HG03045 (cell line): Measurements from ENCODE around the gene UGT3A2.

Experiments used
- ATAC-seq: cut with Tn5 transposase; IDR thresholded peaks from one replicate; pipeline ENCODE4 v1.9.1; 2021; ENCODE audit warnings: mild to moderate bottlenecking, moderate library complexity; ENCODE audit not compliant: unreplicated experiment

Gene UGT3A2, protein sequence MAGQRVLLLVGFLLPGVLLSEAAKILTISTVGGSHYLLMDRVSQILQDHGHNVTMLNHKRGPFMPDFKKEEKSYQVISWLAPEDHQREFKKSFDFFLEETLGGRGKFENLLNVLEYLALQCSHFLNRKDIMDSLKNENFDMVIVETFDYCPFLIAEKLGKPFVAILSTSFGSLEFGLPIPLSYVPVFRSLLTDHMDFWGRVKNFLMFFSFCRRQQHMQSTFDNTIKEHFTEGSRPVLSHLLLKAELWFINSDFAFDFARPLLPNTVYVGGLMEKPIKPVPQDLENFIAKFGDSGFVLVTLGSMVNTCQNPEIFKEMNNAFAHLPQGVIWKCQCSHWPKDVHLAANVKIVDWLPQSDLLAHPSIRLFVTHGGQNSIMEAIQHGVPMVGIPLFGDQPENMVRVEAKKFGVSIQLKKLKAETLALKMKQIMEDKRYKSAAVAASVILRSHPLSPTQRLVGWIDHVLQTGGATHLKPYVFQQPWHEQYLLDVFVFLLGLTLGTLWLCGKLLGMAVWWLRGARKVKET

DNA sequence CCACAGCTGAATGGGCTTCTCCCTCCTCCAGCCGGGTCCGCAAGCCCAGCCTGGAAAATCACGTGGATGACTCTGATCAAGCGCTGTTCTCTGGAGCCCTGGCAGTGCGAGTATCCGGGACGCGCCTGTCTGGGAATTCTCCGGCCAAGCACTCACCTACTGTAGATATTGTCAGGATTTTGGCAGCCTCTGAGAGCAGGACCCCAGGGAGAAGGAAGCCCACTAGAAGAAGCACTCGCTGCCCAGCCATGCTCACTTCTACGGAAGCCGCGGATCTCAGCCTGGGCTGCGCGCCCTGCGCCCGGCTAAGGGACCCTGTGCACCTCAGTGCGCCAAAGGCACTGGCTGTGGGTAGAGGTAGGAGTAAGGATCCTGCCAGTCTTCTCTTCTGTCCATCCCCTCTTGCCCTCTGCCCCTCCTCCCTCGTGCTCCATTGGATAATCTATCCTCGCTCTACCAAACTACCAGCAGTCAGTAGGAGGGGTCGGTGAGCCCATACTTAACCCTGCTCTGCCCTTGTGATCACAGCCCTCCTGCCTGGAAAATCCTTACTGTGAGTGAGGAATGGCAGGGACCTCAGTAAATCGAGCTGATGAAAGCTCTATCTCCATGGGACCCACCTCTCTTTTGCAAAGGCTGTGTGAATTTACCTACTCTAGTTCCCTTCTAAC, at the start of gene UGT3A2:
Gene UGT3A2 (minus strand): TSS at position 343 of the 671 bp plus-strand sequence. CDS start 93 bp downstream, at position 250.
- ATAC-seq = no peak

DNA sequence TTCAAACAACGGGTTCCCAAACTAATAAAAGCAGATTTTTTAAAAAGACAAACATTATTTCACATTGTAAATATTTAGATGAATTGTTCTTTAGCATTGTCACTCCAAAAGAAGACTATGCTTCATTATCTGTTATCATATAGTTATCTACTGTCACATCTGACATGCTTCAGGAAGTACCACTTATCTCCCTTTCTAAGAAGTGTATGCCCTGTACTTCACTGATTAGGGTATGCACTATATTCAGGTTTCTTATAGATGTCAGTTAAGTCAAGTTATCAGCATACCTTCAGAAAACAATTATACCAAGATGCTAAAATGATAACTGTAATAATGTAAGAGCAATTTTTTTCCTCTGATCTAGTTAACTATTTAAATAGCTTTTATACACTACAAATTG, 44.6 kb upstream of the UGT3A2 start:
- no peak for ATAC-seq

DNA sequence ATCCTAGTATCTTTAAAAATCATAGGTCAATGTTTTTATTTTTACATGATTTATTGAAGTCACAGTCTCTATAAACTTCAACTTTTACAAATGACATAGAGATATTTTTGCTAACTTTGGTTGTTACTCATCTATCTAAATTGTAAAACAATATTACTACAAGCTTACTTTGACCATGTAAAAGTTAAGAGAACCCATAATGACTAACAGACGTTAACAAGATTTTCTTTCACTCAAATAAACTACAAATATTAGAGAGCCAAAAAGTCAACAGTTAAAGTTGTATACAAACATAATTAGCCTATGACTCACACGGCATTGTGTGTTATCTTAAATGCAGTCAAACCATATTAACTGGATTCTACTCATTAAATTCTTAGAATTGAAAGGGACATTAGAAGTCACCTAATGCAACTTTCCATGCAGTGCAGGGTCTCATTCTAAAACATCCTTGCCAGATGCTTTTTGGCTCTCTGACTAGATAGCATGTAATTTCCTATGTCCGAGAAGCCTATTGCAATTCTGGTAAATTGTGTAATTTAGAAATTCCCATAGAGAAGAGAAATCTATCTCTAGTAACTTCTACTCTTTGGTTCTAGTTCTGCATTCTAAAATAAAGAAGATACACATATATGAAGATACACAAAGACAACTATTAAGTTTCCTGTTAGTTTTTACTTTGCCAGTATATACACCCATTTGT, 42.2 kb upstream of the UGT3A2 start:
- no peak for ATAC-seq

DNA sequence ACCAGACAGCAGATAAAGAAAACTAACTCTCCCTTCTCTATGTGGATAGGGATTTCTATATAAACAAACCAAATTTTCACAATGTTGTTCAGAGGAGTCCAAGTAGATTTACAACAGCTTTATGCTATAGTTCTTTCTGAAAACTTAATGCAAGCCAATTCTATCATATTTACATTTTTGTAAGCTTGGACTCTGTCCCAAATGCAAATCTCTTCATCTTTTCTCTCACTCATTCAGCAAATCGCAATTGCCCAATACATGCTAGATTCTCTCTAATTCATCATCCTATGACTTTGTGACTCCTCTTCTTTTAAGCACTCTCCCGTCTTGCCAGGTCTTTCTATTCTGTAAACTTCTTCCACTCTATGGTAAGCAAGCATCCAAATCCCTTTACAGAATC, 39.1 kb upstream of the UGT3A2 start:
- no peak for ATAC-seq

DNA sequence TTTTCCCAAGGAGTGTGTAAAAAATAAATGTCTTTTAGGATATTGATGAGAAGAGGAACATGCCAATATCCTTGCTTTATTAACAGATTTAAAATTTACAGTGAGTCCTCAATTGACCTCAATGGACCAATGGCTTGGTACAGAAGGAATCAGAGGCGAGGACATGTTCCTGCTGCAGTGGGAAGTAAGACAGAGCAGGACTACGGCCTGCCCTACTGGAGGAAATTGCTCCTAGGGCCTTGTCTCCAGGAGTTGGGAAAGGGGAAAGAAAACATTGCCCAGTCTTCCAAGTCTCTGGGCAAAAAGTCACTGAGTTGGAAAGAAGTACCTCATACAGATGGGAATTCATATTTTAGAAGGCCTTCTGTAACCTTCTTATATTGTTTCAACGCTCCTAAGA, 33.1 kb upstream of the UGT3A2 start:
- ATAC-seq = no peak

DNA sequence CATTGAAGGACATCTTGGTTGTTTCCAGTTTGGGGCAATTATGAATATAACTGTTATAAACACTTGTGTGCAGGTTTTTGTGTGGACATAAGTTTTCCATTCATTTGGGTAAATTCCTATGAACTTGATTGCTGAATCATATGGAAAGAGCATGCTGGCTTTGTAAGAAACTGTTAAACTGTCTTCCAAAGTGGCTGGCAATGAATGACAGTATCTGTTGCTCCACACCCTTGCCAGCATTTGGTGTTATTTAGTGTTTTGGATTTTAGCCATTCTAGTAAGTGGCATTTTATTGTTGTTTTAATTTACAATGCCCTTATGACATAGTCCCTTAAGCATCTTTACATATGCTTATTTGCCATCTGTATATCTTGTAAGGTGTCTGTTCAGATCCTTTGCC, 29.8 kb upstream of the UGT3A2 start:
- ATAC-seq = no peak

DNA sequence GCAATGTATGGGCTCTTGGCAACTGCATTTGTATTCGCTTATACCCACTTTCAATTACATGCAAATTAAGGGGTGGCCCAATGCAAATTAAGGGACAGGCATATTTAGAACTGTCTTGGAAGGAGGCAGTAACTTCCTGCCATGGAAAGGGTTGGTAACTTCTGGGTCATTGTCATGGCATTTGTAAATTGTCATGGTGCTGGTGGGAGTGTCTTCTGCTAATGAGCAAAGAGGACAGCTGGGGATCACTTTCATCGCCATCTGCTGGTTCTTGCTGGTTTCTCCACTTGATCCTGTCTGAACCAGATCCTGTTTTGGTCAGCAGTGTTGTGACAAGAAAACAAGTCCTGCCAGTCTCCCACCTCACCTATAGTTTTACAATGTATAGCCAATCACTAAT, 23.3 kb upstream of the UGT3A2 start:
- ATAC-seq = peak; percentile 70

DNA sequence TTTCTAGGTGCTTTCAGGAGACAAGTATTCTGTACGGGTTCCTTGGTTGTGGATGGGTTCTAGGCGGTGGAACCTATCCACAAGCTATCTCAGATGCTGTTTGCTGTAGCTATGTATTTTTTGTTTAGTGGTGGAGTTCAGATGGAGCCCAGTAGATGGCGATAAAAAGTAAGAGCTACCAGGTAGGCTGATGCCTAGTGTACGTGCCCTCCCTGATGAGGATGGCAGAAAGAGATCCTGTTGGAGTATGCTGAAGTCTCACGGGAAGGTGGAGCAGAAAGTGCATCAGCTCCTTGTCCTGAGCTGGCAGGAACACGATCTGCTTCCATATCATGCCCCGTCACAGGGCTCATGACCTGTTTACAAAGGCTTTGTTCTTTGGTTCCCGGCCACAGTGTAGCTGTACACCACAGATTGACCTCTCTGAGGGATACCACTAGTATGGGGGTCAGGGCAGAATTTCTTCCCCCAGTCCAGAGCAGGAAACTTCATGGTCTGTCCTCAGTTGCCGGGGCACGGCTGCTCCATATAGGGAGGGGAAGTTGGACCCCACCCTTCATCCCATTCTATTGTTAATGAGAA, 12.6 kb upstream of the UGT3A2 start:
- ATAC-seq = peak; percentile 93

DNA sequence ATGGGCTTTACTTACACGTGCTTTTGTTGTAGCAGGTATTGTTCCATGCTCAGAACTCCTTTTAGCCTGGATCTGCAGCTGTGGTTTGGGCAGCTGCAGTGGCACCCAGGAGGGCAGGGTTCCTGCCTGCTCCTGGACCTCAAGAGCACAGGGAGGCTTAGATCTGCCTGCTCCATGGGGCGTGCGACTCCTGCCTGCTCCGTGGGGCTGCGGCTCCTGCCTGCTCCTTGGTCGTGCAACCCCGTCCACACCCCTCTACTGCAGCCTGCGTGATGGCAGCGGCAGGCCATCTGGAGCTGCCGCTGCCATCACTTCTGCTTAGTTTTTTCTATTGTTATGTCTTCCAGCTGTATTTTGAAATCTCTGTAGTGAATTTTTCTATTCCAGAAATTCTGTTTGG, 11.7 kb upstream of the UGT3A2 start:
- ATAC-seq = no peak

DNA sequence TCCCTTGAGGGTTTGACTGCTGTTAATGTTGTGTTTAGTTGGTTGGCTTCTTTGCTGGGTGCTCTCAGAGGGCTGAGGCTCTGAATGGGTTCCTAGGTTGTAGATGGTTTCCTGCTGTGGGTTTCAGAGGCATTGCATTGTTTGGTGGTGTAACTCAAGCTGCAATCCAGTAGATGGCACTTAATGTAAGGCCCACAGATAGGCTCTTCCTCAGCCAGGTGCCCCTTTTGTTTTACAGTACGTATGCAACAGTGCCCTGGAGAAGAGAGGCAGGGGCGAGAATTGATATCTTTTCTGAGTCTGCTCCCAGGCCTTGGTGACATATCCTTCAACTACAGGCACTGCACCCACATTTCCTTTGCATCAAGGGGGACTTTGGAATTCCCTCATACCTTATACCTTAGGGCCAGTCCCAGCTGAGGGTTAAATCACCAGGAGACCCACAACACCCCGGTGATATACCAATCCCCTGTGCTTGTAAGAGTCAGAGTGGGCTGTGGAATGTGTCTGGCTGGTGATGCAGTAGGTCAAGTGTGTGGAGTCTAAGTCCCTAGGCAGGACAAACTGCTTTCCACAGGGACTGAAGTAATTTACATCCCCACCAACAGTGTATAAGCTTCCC, 7.0 kb upstream of the UGT3A2 start:
- ATAC-seq = peak; percentile 71

DNA sequence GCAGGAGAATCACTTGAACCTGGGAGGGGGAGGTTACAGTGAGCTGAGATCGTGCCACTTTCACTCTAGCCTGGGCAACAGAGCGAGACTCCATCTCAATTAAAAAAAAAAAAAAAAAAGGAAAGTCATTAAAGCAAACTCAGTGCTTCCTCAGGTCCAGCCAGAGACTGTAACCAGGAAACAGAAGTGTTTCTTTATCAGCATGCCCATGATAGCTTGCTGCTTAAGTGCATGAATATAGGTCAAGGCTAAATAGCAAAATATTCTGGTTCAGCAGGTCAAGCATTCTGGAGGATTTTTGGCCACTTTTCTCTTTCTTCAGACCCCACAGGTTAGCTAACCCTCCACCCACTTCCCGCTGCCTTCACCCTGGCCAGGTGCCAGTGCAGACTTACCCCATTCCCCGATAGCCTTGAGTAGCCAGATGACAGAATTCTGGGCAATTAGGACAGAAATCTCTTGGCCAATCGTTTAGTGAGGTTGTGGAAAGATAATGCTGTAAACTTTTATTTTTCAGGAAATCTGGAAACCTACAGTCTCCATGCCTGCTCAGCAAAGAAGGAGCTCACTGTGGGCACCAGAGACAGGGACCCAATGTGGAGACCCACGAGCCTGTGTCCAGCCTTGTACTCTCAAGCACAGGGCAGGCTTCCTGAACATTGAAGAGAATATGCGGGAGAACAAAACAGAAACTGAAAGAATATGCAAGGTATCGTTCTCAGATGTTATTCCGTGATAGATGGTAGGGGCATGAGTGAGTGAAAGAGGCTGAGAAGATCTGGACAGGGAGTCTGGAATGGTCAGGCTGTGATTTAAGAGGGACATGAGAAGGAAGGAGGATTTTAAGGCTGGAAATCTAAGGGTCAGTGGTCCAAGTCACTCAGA, 4.2 kb upstream of the UGT3A2 start:
- ATAC-seq = peak; percentile 77

DNA sequence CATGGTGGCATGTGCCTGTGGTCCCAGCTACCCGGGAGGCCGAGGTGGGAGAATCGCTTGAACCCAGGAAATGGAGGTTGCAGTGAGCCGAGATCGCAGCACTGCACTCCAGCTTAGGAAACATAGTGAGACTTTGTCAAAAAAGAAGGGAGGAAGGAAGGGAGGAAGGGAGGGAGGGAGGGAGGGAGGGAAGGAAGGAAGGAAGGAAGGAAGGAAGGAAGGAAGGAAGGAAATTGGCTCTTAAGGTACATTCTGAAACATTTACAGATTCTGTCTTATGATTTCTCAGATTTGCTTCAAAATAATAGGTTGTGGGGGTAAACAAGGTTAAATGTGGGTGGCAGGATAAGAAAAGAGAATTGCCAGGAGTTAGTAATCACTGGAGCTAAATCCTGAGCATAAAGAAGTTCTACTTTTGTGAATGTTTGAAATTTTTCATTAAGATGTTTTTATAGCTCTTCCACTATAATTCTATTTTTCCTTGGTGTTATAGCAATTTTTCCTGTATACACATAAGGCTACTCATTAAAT, 2.1 kb upstream of the UGT3A2 start:
- ATAC-seq = no peak

DNA sequence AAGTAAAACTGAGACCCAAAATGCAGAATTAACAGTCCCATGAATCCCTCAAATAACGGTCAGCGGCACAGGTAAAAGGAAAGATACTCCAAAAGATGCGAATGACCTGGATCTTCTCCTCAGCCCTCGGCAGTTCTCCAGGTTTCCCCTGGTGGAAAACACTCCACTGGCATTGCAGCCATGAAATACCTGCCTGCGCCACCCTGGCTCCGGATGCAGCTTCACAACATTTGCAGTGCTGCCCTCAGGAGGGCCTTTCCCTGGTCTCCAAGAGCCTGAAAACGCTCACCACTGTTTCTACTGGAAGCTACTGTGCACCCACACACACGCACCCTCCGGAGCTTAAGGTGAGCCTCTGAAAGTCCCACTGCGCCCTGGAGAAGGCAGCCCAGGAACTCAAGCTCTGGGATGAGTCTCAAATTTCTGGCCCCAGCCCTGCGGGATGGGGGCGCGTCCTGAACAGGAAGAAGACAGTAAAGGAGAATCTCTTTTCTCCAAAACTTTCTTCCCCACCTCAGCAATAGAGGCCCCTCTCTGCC, 612 bp downstream of the UGT3A2 start:
- no peak for ATAC-seq

DNA sequence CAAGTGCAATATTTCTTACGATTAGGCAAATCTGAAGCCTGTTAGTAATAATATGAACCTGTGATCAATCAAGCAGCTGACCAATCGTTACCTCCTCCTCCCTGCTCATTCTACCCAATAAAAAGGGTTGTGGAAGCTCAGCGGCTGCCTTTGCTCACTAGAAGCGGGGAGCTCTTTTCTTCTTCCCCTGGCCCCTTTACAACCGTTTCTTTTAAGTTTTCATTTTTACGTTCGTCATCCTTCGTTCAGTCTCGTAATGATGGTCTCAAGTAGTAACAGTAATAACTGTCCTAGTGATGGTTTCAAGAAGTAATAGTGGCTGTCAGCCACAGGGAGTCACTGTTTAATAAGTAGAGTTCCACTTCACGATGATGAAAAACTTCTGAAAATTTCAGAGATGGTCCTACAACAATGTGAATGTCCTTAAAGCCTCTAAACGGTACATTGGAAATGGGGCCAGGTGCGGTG, 6.2 kb downstream of the UGT3A2 start:
- no peak for ATAC-seq

DNA sequence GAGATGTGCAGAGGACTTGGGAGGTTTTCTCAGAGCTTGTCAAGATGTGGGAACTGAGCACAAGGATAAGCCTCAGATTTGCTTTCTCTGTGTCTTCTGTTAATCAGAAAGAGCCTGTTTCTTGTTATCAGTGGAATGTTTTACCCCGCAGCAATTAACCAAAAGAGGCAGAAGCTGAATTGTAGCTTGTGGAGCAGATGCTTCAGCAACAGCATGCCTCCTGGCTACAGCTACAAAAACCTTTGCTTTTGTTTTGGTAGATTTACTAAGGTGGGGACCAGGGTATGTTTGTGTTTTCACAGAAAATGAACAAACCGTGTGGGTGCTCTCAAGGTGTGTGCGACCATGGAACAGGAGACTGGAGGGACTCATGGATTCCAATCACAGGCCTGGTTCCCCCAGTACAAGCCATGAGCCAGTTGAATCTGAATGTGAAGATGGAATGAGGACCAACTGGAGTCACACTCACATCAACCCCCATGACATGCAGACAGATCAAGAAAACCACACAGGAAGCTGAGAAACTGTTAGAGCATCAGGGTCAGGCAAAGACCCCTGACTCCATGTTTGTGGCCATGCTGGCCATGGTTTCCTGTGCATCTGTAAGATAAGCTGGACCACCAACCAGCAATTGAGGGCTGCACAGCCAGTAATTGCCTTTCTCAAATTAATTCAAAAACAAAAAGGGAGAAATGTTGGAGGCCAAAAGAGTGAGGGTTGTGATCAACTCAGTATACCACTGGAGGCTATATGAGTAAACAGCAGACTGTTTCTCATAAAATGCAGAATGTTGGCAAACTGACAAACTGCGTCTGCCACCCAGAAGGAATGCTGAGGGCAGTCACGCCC, 6.9 kb downstream of the UGT3A2 start:
- ATAC-seq = no peak

DNA sequence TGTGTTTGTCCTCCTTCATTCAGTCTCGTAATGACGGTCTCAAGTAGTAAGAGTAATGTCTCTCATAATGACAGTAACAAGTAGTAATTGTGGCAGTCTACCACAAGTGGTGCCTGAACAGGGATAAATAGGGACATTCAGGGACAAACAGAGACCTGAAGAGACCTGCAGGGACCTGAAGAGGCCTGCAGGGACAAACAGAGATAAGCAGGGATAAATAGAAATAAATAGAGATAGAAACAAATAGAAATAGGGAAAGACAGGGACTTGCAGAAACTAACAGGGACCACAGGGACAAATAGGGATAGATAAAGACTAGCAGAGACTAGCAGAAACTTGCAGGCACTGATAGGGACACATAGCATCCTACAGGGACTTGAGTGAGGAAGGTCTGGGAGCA, 7.9 kb downstream of the UGT3A2 start:
- no peak for ATAC-seq

DNA sequence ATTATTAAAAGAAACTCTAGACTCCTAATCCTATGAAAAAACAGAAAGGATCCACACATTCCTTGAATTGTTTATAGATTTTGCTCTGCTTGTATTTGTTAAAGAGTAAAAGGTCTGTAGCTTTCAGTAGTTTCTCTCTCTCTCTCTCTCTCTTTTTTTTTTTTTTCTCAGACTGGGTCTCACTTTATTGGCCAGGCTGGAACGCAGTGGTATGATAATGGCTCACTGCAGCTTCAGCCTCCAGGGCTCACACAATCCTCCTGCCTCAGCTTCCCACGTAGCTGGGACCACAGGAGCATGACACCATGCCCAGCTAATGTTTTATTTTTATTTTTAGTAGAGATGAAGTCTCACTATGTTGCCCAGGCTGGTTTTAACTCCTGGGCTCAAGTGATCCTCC, 9.3 kb downstream of the UGT3A2 start:
- ATAC-seq = no peak

DNA sequence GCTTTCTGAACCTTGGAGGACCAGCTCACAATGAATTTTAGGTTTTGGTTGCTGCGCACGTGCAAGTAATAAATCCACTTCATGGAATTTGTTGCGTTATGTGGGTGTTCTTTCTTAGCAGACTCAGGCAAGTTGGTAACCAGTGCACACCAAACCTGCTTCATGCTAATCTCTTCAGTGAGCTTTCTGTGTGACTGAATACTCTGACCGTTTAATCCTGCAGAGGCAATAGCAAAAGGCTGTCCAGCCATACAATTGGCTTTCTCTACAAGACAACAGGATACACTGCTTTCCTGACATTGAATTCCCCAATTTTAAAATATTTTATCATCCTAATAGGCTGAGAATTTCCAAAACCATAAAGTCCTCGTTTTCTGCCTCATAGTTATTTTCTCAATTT, 10.3 kb downstream of the UGT3A2 start:
- ATAC-seq = no peak
